ENCODE results near the gene CLSTN2. TPM values are rescaled to one million over a fixed set of nuclear protein-coding genes. Genes with fewer than 3 reads are reported as not detected.

CLSTN2 gene
- polyA plus RNA-seq, 3 donors: not detected

DNA sequence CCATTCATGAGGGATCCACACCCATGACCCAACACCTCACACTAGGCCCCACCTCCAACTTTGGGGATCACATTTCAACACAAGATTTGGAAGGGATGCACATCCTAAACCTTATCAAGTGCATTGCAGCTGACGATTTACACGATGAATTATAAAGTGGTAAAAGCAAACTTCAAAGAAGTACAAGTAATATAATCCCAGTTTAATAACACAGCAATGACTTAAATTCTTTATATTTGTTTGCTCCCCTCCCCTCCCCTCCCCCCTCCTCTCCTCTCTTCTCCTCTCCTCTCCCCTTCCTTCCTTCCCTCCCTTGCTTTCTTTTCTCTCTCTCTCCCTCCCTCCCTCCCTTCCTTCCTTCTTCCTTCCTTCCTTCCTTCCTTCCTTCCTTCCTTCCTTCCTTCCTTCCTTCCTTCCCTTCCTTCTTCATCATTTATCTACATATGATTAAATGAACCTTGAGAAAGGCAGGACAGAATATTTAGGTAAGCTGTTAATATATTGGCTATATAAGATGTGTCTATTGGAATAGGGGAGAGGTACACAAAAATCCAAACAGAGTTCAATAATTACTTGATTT, 46.3 kb upstream of the CLSTN2 start:
- no peaks in the 10 kb centered on the region for H3K27me3 Mint-ChIP-seq (ENCODE audit: low read depth in 3 of 3)

GRCh38 chr3:139893267-139893962, 41.6 kb upstream of the CLSTN2 start:
- no peak overlapping the region for H3K27ac ChIP-seq (ENCODE audit: low read depth in 1 of 2, low read length in 2 of 2)
- Mint-ChIP-seq H3K4me1 (no peaks in the 10 kb centered on the region), H3K9me3 (no peaks in the 10 kb centered on the region), H3K4me3 (no peak overlapping the region), H3K27ac (no peak overlapping the region), H3K27me3 (ENCODE audit: low read depth in 3 of 3) (peaks cover 0 to 1% (median 0%) of the 10 kb centered on the region in 3 donors), H3K36me3 (no peaks in the 10 kb centered on the region)
- no peaks in the 10 kb centered on the region for H3K4me1 ChIP-seq (ENCODE audit: control insufficient read depth in 1 of 2, insufficient read depth in 2 of 2, low read length in 2 of 2)
- intact Hi-C loops (cut with micrococcal nuclease): no loop called here
- no peak overlapping the region for H3K4me3 ChIP-seq (replicated peaks in 1 of 3; ENCODE audit: low read depth in 2 of 3, low read length in 3 of 3)
- no peak overlapping the region for H2AFZ ChIP-seq (ENCODE audit: insufficient read depth, low read depth, low read length, poor library complexity, severe bottlenecking)
- H3K27me3 ChIP-seq (ENCODE audit: control insufficient read depth in 2 of 2, insufficient read depth in 2 of 2, low read length in 2 of 2): no peaks in the 10 kb centered on the region
- 100% methylated on average over 1 of the region's 2 CpGs for WGBS (ENCODE audit: insufficient coverage)
- TF ChIP-seq, protein P1, sequence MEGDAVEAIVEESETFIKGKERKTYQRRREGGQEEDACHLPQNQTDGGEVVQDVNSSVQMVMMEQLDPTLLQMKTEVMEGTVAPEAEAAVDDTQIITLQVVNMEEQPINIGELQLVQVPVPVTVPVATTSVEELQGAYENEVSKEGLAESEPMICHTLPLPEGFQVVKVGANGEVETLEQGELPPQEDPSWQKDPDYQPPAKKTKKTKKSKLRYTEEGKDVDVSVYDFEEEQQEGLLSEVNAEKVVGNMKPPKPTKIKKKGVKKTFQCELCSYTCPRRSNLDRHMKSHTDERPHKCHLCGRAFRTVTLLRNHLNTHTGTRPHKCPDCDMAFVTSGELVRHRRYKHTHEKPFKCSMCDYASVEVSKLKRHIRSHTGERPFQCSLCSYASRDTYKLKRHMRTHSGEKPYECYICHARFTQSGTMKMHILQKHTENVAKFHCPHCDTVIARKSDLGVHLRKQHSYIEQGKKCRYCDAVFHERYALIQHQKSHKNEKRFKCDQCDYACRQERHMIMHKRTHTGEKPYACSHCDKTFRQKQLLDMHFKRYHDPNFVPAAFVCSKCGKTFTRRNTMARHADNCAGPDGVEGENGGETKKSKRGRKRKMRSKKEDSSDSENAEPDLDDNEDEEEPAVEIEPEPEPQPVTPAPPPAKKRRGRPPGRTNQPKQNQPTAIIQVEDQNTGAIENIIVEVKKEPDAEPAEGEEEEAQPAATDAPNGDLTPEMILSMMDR (IDR thresholded peaks at IDR 0.05): no peak
- no peak for DNase-seq
- no peaks in the 10 kb centered on the region for H3K36me3 ChIP-seq (replicated peaks in 1 of 2; ENCODE audit: control insufficient read depth in 1 of 2, insufficient read depth in 2 of 2, low read length in 2 of 2)
- H3K9ac ChIP-seq (ENCODE audit: insufficient read depth, low read length, poor library complexity, severe bottlenecking): no peak overlapping the region
- H4K20me1 ChIP-seq (ENCODE audit: insufficient read depth, low read length): no peaks in the 10 kb centered on the region
- no peaks in the 10 kb centered on the region for H3K9me3 ChIP-seq (replicated peaks in 1 of 2; ENCODE audit: control insufficient read depth in 1 of 2, insufficient read depth in 1 of 2, low read length in 2 of 2)
- no peak overlapping the region for H3K4me2 ChIP-seq (replicated peaks; ENCODE audit: extremely low read depth, low read length, poor library complexity, severe bottlenecking)
- H3K79me2 ChIP-seq (ENCODE audit: insufficient read depth, low read length): no peaks in the 10 kb centered on the region

More for the DNA sequence above, 46.3 kb upstream of the CLSTN2 start:
- TF ChIP-seq, protein P1 (IDR thresholded peaks at IDR 0.05): no peak
- H3K27ac Mint-ChIP-seq: no peak overlapping the region
- H3K9me3 Mint-ChIP-seq: peaks cover 0 to 5% (median 2%) of the 10 kb centered on the region in 7 donors
- WGBS (ENCODE audit: insufficient coverage): no CpG with 5 or more reads among the region's 2 CpGs
- intact Hi-C loops (cut with micrococcal nuclease): no loop called here
- Histone ChIP-seq H3K9ac (ENCODE audit: insufficient read depth, low read length, poor library complexity, severe bottlenecking) (no peak overlapping the region), H2AFZ (ENCODE audit: insufficient read depth, low read depth, low read length, poor library complexity, severe bottlenecking) (no peak overlapping the region), H3K27ac (ENCODE audit: low read depth in 1 of 2, low read length in 2 of 2) (no peak overlapping the region), H3K36me3 (replicated peaks in 1 of 2; ENCODE audit: control insufficient read depth in 1 of 2, insufficient read depth in 2 of 2, low read length in 2 of 2) (no peaks in the 10 kb centered on the region), H3K79me2 (ENCODE audit: insufficient read depth, low read length) (no peaks in the 10 kb centered on the region), H3K27me3 (ENCODE audit: control insufficient read depth in 2 of 2, insufficient read depth in 2 of 2, low read length in 2 of 2) (no peaks in the 10 kb centered on the region), H3K4me1 (ENCODE audit: control insufficient read depth in 1 of 2, insufficient read depth in 2 of 2, low read length in 2 of 2) (no peaks in the 10 kb centered on the region), H3K9me3 (replicated peaks in 1 of 2; ENCODE audit: control insufficient read depth in 1 of 2, insufficient read depth in 1 of 2, low read length in 2 of 2) (no peaks in the 10 kb centered on the region), H4K20me1 (ENCODE audit: insufficient read depth, low read length) (no peaks in the 10 kb centered on the region), H3K4me2 (replicated peaks; ENCODE audit: extremely low read depth, low read length, poor library complexity, severe bottlenecking) (no peak overlapping the region), H3K4me3 (replicated peaks in 1 of 3; ENCODE audit: low read depth in 2 of 3, low read length in 3 of 3) (no peak overlapping the region)
- H3K4me3 Mint-ChIP-seq: no peak overlapping the region
- DNase-seq: no peak
- H3K4me1 Mint-ChIP-seq: no peaks in the 10 kb centered on the region
- H3K36me3 Mint-ChIP-seq: no peaks in the 10 kb centered on the region
